GM19238 (cell line): Measurements from ENCODE around the gene UGT2B17.

ENCODE experiments used
- DNase-seq: peaks from one replicate; pipeline ENCODE4 v3.0.0; 2011; ENCODE audit warnings: low spot score; ENCODE audit not compliant: insufficient read length

UGT2B17 gene

DNA sequence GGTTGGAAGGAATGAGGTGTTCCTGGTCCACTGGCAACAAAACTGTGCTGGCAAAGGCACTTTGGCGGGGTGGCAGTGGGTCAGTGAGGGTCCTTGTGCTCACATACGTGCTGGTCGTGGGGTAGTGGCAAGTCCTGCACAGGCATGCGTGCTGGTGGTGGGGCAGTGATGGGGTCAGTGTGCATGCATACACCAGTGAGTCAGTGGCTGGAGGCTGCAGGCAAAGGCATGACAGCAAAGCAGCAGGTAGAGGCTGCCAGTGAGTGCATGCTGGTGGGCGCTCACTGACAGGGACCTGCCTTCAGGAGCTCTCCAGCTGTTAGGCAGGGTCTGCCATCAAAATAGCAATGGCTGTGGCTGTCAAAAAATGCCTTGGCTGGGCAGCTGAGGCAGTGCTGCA lies 86.8 kb downstream of the UGT2B17 start:
- no peak for DNase-seq
